Nephron progenitor cell (in vitro differentiated cells): Measurements from ENCODE around the gene TNNI3K.

Experiments
- DNase-seq: peaks from one replicate; pipeline ENCODE4 v3.0.0; 2021
- H3K27ac Mint-ChIP-seq: 2 replicates; pipeline ENCODE4 v1.8.0; 2021; ENCODE audit warnings: mild to moderate bottlenecking, moderate library complexity, mixed read lengths
- H3K27me3 Mint-ChIP-seq: 2 replicates; pipeline ENCODE4 v1.8.0; 2021; ENCODE audit warnings: mild to moderate bottlenecking, low read depth, mixed read lengths; ENCODE audit not compliant: poor library complexity
- H3K36me3 Mint-ChIP-seq: 2 replicates; pipeline ENCODE4 v1.8.0; 2021; ENCODE audit warnings: low read depth, mixed read lengths
- H3K4me1 Mint-ChIP-seq: 2 replicates; pipeline ENCODE4 v1.8.0; 2021; ENCODE audit warnings: mixed read lengths
- H3K4me3 Mint-ChIP-seq: 2 replicates; pipeline ENCODE4 v1.8.0; 2021; ENCODE audit warnings: mild to moderate bottlenecking, moderate library complexity, mixed read lengths
- H3K9me3 Mint-ChIP-seq: 2 replicates; pipeline ENCODE4 v1.8.0; 2021; ENCODE audit warnings: mild to moderate bottlenecking, moderate library complexity, mixed read lengths
- TF ChIP-seq, protein P1 (sequence below): fragments of 200-600 bp; sonication (generic); IDR thresholded peaks from 2 replicates; pipeline ENCODE4 v1.5.0; 2021; ENCODE audit warnings: antibody characterized with exemption

Gene TNNI3K

DNA sequence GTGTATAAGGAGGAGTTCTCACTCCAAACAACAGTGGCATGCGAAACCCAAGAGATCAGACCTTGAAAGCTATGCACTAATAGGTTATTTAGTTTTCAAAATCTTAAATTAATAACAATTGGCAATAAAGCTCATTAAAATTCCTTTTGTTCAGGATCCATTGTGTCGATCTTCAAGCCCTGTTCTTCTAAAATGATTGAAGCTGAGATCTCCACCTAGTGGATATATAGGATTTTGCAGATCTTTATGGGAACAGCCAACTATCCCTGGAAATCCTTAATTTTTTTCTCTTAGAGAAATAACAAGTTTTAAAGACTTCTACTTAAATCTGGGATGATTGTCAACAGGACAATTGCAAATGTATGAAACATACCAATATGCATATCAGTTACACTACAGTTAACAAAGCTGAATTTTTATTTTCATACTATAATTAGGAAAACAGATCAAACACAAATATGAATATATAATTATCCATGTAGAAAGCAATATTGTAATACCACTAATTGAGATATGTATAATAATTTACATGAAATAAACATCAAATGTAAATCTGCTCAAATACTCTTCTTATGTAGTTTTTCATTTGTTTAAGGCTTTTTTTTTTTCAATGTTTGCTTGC lies 233.9 kb downstream of the TNNI3K start:
- Mint-ChIP-seq H3K4me3 (no peak overlapping the region), H3K4me1 (peaks cover 29% of the 10 kb centered on the region), H3K27me3 (no peaks in the 10 kb centered on the region), H3K27ac (no peak overlapping the region), H3K36me3 (no peaks in the 10 kb centered on the region), H3K9me3 (peaks cover 16% of the 10 kb centered on the region)
- TF ChIP-seq, protein P1, sequence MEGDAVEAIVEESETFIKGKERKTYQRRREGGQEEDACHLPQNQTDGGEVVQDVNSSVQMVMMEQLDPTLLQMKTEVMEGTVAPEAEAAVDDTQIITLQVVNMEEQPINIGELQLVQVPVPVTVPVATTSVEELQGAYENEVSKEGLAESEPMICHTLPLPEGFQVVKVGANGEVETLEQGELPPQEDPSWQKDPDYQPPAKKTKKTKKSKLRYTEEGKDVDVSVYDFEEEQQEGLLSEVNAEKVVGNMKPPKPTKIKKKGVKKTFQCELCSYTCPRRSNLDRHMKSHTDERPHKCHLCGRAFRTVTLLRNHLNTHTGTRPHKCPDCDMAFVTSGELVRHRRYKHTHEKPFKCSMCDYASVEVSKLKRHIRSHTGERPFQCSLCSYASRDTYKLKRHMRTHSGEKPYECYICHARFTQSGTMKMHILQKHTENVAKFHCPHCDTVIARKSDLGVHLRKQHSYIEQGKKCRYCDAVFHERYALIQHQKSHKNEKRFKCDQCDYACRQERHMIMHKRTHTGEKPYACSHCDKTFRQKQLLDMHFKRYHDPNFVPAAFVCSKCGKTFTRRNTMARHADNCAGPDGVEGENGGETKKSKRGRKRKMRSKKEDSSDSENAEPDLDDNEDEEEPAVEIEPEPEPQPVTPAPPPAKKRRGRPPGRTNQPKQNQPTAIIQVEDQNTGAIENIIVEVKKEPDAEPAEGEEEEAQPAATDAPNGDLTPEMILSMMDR: peak; percentile 78
- no peak for DNase-seq

DNA sequence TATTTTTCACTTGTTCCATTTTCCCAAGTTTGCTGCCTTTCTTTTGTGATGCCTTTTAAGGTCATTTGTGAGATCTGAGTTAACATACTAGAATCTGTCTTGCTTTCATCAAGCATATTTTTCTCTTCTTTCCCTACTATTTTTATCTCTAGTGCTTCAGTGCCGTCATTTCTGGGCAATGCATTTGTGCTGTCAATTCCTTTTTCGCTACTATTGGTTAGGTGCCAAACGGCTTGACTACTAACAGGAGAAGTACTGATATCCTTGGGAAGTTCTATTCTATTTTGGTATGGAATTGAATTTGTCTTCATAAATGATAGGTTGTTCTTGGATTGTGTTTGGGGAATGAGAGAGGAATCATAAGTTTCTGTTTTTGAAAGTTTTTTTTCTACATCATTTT lies 235.1 kb downstream of the TNNI3K start:
- H3K36me3 Mint-ChIP-seq: no peaks in the 10 kb centered on the region
- H3K4me1 Mint-ChIP-seq: peaks cover 34% of the 10 kb centered on the region
- no peak overlapping the region for H3K4me3 Mint-ChIP-seq
- TF ChIP-seq, protein P1: no peak
- DNase-seq: no peak
- H3K9me3 Mint-ChIP-seq: peaks cover 7% of the 10 kb centered on the region
- no peaks in the 10 kb centered on the region for H3K27me3 Mint-ChIP-seq
- H3K27ac Mint-ChIP-seq: no peak overlapping the region

DNA sequence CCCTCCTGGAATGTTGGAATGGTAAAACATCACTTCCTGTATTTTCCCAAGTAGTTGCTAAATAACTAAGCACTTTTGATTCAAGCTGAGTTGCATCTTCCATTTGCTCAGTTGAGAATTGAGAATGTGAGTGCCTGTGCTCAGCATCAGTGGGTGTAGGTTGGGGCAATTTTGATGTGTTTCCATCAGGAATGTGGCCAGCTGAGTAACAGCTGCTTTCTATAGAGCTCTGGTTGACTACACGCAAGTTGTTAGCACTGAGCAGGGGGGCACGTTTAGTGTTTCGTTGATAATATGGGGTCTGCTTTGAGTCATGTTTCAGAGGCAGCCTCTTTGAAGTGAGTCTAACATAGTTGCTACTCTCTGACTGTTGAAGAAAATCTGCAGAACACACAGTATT lies 235.7 kb downstream of the TNNI3K start:
- Mint-ChIP-seq H3K27me3 (no peaks in the 10 kb centered on the region), H3K36me3 (no peaks in the 10 kb centered on the region), H3K27ac (no peak overlapping the region), H3K4me1 (peaks cover 34% of the 10 kb centered on the region), H3K4me3 (no peak overlapping the region), H3K9me3 (peaks cover 3% of the 10 kb centered on the region)
- DNase-seq: no peak
- TF ChIP-seq, protein P1: no peak

DNA sequence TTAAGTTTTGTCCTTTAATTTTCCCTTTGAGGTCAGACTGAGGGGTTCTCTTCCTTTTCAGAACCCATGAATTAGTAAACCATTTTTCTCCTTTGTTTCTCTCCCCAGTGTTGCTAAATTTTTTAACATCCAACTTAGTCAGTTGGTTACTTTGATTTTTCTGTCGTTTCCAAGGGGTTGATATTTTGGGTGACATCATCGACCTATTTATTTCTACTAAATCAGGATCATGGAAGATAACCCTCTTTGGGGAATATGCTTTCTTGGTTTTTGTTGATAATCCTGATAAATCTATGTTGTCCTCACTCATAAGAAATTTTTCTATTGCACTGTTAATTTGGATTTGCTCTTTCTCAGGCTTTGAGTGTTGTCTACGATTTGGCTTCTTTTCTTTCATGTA lies 236.3 kb downstream of the TNNI3K start:
- Mint-ChIP-seq H3K27me3 (no peaks in the 10 kb centered on the region), H3K27ac (no peak overlapping the region), H3K36me3 (no peaks in the 10 kb centered on the region), H3K9me3 (no peaks in the 10 kb centered on the region), H3K4me1 (peaks cover 34% of the 10 kb centered on the region), H3K4me3 (no peak overlapping the region)
- TF ChIP-seq, protein P1: no peak
- no peak for DNase-seq

- no peak overlapping the region for H3K4me3 Mint-ChIP-seq
- H3K36me3 Mint-ChIP-seq: no peaks in the 10 kb centered on the region
- DNase-seq: no peak
- H3K4me1 Mint-ChIP-seq: peaks cover 26% of the 10 kb centered on the region
- H3K27ac Mint-ChIP-seq: no peak overlapping the region
- H3K27me3 Mint-ChIP-seq: no peaks in the 10 kb centered on the region
- H3K9me3 Mint-ChIP-seq: no peaks in the 10 kb centered on the region
- TF ChIP-seq, protein P1: no peak
Observed at GRCh38 chr1:74474585-74474984, 239.4 kb downstream of the TNNI3K start.

DNA sequence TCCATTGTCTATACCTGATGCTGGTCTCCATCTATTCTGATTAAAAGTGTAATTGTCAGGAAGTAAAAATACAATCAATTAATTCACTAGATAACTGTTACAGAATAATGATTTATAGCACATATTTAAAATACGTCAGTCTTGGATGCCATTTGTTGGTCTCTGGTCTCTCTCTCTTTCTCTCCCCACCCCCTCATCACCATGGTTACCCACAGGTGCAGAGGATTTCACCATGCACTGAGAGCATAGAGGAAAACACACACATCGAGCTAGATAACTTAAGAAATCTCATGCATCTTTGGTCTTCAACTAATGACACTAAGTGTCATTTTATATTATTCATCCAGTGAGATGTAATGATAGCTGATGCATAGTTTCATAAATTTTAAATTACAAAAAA lies 243.8 kb downstream of the TNNI3K start:
- Mint-ChIP-seq H3K27me3 (no peaks in the 10 kb centered on the region), H3K27ac (no peak overlapping the region), H3K36me3 (no peaks in the 10 kb centered on the region), H3K4me1 (peaks cover 5% of the 10 kb centered on the region), H3K4me3 (no peak overlapping the region), H3K9me3 (no peaks in the 10 kb centered on the region)
- no peak for DNase-seq
- TF ChIP-seq, protein P1: no peak
